Measurements from ENCODE around the gene PEX10.

DNA sequence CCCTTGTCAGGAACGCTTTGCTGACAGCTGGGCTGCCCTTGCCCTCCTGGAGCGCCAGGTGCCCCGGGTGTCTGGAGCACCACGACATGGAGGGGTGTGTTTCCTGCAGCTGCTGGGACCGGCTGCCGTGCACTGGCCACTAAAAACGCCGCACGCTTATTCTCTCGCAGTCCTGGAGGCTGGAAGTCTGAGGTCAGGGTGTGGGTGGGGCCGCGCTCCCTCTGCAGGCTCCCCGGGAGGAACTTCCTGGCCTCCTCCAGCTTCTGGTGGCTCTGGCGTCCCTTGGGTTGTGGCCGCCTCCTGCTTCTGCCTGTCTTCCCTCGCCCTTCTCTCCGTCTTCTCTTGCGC, 35.7 kb upstream of the PEX10 start:
- TF ChIP-seq, protein P1, sequence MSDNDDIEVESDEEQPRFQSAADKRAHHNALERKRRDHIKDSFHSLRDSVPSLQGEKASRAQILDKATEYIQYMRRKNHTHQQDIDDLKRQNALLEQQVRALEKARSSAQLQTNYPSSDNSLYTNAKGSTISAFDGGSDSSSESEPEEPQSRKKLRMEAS (IDR thresholded peaks at IDR 0.05; ENCODE audit: low read depth, low read length) = no peak
- TF ChIP-seq, protein P2, sequence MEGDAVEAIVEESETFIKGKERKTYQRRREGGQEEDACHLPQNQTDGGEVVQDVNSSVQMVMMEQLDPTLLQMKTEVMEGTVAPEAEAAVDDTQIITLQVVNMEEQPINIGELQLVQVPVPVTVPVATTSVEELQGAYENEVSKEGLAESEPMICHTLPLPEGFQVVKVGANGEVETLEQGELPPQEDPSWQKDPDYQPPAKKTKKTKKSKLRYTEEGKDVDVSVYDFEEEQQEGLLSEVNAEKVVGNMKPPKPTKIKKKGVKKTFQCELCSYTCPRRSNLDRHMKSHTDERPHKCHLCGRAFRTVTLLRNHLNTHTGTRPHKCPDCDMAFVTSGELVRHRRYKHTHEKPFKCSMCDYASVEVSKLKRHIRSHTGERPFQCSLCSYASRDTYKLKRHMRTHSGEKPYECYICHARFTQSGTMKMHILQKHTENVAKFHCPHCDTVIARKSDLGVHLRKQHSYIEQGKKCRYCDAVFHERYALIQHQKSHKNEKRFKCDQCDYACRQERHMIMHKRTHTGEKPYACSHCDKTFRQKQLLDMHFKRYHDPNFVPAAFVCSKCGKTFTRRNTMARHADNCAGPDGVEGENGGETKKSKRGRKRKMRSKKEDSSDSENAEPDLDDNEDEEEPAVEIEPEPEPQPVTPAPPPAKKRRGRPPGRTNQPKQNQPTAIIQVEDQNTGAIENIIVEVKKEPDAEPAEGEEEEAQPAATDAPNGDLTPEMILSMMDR (IDR thresholded peaks at IDR 0.05 in 2 of 3, conservative IDR thresholded peaks at IDR 0.05 in 1 of 3; ENCODE audit: control insufficient read depth in 2 of 3, extremely low read depth in 1 of 3, insufficient read depth in 1 of 3, low read depth in 3 of 3, low read length in 3 of 3) = no peak
- TF ChIP-seq SREBF2 (IDR thresholded peaks at IDR 0.05; ENCODE audit: low read length) (no peak), POLR2A (IDR thresholded peaks at IDR 0.05; ENCODE audit: low read depth, low read length) (no peak), HDAC6 (IDR thresholded peaks at IDR 0.05; ENCODE audit: unreplicated experiment) (no peak), SMAD1 (IDR thresholded peaks at IDR 0.05; ENCODE audit: low read depth, partially characterized antibody) (no peak), EZH2 (IDR thresholded peaks at IDR 0.05; ENCODE audit: borderline replicate concordance, control insufficient read depth, low read depth, low read length) (no peak), EP300 (IDR thresholded peaks at IDR 0.05; ENCODE audit: borderline replicate concordance in 1 of 2, control insufficient read depth in 1 of 2, low read depth in 2 of 2, low read length in 2 of 2) (no peak), RCOR1 (conservative IDR thresholded peaks at IDR 0.05; ENCODE audit: low read depth, low read length) (no peak)
- TF ChIP-seq, protein P3, sequence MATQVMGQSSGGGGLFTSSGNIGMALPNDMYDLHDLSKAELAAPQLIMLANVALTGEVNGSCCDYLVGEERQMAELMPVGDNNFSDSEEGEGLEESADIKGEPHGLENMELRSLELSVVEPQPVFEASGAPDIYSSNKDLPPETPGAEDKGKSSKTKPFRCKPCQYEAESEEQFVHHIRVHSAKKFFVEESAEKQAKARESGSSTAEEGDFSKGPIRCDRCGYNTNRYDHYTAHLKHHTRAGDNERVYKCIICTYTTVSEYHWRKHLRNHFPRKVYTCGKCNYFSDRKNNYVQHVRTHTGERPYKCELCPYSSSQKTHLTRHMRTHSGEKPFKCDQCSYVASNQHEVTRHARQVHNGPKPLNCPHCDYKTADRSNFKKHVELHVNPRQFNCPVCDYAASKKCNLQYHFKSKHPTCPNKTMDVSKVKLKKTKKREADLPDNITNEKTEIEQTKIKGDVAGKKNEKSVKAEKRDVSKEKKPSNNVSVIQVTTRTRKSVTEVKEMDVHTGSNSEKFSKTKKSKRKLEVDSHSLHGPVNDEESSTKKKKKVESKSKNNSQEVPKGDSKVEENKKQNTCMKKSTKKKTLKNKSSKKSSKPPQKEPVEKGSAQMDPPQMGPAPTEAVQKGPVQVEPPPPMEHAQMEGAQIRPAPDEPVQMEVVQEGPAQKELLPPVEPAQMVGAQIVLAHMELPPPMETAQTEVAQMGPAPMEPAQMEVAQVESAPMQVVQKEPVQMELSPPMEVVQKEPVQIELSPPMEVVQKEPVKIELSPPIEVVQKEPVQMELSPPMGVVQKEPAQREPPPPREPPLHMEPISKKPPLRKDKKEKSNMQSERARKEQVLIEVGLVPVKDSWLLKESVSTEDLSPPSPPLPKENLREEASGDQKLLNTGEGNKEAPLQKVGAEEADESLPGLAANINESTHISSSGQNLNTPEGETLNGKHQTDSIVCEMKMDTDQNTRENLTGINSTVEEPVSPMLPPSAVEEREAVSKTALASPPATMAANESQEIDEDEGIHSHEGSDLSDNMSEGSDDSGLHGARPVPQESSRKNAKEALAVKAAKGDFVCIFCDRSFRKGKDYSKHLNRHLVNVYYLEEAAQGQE (IDR thresholded peaks at IDR 0.05; ENCODE audit: low read depth, low read length) = no peak
